Epithelial cell of prostate (primary cell): Measurements from ENCODE around the gene TMED6.
A peak's percentile ranks its signal among the peaks of the same experiment; 100 is the strongest.

Experiments used
- DNase-seq: peaks from one replicate; pipeline ENCODE4 v3.0.0-alpha.2; 2011; ENCODE audit warnings: low read depth, low spot score
- H3K27ac ChIP-seq: fragments of 450-650 bp; 2 replicates; pipeline ENCODE4 v1.5.1; 2017; ENCODE audit warnings: mild to moderate bottlenecking

The TMED6 gene

DNA sequence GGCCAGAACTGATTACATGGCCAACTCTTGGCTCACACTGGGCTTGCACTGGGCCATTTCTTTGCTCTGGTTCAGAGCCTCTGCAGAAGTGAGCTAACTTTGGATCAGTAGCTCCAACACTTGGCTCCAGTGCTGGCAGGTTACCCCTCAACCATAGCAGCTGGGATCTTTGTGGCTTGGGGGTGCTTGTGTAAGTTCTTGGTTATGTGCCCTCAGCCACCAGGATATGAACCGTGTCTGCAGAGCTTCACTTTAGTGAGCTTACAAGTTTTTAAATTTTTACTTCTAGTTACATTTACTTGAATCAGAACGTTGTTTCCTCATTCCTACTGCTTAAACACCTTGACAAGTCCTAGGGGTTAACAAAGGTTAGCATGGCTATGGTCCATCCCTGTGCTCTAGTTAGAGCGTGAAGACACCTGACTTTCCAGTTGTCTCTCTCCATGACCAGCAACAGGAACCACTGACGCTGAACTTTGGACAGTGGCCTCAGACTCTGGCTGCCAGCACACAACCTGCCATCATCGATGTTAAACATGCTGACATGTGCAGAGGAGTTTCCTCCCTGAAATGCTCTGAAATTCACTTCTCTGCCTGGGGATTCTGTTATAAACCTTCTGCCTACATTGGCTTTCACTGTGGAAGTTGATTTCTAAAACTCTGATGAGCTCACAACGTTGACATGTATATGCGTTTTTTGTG, 25.3 kb downstream of the TMED6 start:
- no peak for DNase-seq
- H3K27ac ChIP-seq, result peak overlapping the region; percentile 12

DNA sequence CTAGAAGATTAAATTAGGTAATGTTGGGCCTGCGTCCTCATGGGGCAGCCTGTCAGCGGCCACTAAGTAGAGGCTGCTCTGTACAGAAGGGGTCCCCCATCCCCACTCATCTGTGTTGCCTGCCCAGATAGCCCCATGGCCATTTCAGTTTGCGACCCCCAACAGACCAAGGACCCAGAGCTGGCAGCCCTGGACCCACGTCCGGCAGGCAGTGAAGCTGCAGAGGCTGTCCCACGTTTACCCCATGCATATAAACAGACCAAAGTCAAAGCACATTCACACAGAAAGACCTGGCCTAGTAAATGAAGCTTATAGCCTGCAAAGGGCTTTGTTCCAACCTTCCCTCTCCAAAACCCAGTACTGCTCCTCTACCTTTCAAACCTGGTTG, 25.8 kb downstream of the TMED6 start:
- H3K27ac ChIP-seq, result peak overlapping the region; percentile 12
- DNase-seq, result no peak

DNA sequence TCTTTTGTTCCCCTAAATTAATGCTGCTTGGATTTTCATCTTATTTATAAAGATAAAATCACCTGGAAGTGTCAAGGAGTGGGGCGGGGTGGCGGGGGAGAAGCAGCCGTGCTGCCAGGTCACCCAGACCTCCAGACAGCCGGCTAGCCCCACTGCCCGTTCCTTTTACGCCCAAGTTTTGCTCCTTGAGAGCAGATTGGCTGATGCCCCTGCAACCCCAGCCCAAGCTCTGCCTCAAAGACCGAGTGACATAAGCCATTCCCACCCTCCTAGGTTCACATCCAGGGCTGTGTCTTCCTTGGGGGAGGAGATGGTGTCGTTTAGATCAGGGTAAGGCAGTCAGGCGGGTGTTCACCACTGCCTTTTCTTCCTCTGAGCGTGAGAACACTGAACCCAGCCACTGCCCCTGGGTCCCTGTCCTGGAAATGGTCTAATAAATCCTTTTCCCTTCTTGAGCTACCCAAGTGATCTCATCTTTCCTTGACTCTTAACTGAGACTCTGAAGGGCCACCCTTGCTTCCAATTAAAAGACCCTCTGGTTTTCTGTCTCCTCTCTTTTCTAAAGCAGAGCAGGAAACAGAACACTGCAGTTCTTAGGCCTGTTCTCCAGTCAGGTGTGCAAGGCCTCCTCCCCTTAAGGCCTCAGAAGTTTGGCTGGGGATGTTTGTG, 26.9 kb downstream of the TMED6 start:
- no peak for DNase-seq
- H3K27ac ChIP-seq, result no peak overlapping the region

- DNase-seq, result no peak
- H3K27ac ChIP-seq, result no peak overlapping the region
These were observed 27.5 kb downstream of the TMED6 start for GRCh38 chr16:69324013-69324531.

- no peak overlapping the region for H3K27ac ChIP-seq
- DNase-seq, result no peak
These were observed 28.2 kb downstream of the TMED6 start for GRCh38 chr16:69323415-69323814.

- DNase-seq, result no peak
- no peak overlapping the region for H3K27ac ChIP-seq
These were observed 29.2 kb downstream of the TMED6 start for GRCh38 chr16:69322343-69322742.

- no peak for DNase-seq
- H3K27ac ChIP-seq, result no peak overlapping the region
These were observed 30.5 kb downstream of the TMED6 start for GRCh38 chr16:69321080-69321479.

GRCh38 chr16:69320740-69321073, 30.9 kb downstream of the TMED6 start:
- DNase-seq, result no peak

DNA sequence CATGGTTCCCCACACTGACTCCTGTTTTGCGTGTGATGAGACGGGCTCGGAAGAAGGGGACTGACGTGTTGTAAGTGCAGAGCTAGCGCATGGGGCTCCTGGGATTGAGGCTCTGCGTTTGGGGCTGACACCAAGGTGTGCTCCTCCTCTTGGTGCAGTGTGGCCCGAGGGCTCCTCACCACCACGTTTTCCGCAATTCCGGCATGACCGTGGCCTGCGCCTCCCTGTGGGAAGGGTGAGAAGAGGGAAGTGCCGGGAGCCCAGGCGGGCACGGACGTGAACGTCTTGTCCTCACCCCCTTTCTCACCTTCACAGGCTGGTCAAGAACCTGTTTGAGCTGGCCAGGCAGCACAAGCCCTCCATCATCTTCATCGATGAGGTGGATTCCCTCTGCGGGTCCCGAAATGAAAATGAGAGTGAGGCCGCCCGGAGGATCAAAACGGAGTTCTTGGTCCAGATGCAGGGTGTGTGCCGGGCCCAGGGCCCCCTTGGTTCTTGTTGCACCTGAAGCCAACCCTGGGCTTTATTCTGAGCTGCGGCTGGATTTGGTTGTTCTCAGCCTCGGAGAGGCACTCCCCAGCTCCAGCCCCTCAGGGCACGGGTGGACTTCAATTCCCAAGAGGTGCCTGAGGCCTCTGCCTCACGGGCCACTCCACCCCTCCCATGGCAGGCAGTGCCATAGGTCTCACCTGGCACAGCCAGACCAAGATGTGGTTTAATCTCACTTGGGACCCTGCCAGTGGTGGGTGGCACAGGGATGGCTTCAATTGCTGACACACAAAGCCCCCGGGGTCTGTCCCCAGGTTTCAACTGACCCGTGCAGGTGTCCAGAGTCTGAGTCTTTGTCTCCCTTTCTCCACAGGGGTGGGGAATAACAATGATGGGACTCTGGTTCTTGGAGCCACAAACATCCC, 31.5 kb downstream of the TMED6 start:
- DNase-seq, result no peak
- H3K27ac ChIP-seq, result no peak overlapping the region

More at GRCh38 chr16:69320740-69321073, 30.9 kb downstream of the TMED6 start:
- H3K27ac ChIP-seq, result no peak overlapping the region

DNA sequence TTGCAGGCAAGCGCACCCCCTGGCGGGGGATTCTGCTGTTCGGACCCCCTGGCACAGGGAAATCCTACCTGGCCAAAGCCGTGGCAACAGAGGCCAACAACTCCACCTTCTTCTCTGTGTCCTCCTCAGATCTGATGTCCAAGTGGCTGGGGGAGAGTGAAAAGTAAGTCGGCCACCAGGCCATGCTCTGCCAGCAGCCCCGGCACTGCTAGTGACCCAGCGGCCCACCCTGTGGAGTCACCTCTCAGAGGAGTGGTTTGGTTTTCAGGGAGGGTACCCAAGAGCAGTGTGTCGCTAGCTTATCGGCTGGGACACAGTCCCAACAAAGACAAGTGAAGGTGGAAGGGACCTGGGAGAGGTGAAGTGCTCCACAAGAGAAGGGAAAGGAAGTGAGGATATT, 32.2 kb downstream of the TMED6 start:
- DNase-seq, result no peak
- H3K27ac ChIP-seq, result no peak overlapping the region

DNA sequence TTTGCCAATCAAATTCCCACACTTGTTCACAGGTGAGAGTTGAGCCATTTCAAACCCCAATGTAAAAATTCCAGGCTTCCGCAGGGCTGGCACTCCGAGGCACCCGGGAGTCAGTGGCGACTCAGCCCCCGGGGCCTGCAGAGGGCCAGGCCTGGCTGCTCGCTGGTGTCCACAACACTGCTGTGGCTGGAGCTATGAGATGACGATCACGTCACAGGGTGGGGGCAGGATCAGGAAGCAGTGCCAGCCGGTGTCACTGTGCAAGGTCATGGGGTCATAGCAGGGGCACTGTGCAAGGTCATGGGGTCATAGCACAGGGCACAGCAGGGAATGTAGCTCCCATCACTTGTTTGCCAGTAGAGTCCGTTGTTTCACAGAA, 32.7 kb downstream of the TMED6 start:
- H3K27ac ChIP-seq, result no peak overlapping the region
- DNase-seq, result no peak

DNA sequence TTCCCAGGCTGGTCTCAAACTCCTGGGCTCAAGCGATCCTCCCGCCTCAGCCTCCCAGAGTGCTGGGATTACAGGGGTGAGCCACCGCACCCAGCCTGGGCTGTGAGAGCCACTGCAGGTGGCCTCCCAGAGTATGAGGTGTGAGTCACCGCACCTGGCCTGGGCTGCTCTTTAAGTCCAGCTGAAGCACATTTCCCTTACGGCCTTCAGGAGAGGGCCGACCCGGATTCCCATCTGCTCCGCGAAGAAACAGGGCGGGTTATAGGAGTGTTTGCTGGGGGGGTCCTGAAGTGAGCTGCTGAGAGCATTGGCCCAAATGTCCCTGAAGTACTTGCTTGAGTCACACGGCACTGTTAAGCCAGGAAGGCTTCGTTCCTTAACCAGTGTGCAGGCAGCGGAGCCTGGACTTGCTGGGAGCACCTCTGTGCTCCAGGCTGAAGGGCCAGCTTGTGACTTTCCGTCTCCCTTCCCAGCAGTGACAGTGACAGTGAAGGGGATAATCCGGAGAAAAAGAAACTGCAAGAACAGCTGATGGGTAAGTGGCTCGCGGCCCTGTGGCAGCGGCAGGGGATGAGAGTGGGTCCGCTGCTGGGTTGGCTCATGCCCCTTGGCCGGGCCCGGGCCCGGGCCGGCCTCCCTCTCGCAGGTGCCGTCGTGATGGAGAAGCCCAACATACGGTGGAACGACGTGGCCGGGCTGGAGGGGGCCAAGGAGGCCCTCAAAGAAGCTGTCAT, 33.2 kb downstream of the TMED6 start:
- no peak for DNase-seq
- no peak overlapping the region for H3K27ac ChIP-seq

DNA sequence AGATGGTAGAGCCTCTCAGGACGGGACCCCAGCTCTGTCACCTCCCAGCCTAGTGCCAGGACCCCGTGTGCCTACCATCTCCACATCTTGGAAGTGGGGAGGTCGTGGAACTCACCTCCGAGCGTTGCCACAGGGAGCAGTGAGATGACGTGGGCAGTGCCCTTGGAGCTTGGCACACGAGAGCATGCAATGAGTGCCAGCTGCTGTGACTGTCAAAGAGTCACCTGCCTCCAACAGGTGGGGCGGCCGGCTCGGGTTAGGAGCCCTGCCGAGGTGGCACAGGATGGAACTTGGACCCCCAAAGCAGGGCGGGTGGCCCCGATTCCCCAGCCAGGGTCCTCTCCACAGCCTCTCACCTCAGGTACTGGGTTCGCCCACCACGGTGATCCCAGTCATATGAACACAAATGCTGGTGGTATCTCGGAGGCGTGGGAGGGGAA, 35.0 kb downstream of the TMED6 start:
- DNase-seq, result no peak
- H3K27ac ChIP-seq, result no peak overlapping the region

GRCh38 chr16:69315486-69316311, 35.9 kb downstream of the TMED6 start:
- DNase-seq, result no peak
- no peak overlapping the region for H3K27ac ChIP-seq

DNA sequence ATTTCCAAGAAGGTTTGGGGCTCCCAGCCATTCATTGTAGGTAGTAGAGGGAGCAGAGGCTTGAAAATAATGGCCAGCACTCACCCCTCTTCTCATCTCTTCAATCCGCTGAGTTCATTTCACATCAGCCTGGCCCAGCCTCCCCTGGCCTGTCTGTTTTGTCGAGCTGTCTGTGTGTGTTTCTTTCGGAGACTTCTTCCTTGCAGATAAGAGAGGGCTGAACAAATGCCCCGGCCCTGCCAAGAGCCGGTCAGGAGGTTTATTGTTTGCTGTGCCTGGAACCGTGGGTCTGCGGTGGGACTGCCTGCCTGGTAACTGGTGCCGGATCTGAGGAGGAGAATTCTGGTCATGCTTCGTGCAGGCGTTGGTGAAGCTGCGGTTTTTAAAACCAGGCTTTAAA, 37.1 kb downstream of the TMED6 start:
- DNase-seq, result no peak
- H3K27ac ChIP-seq, result no peak overlapping the region

GRCh38 chr16:69313469-69313868, 38.1 kb downstream of the TMED6 start:
- DNase-seq, result no peak
- H3K27ac ChIP-seq, result no peak overlapping the region

GRCh38 chr16:69311533-69312387, 39.8 kb downstream of the TMED6 start:
- no peak for DNase-seq
- peak overlapping the region; percentile 80 for H3K27ac ChIP-seq
